Mucosa of descending colon (tissue), 3 donors: ENCODE data around the gene PLCE1. TPM values are rescaled to one million over a fixed set of nuclear protein-coding genes. Genes with fewer than 3 reads are reported as not detected.

Experiments used
- ATAC-seq: fragments of 200-7000 bp; cut with Tn5 transposase; one replicate; pipeline ENCODE4 v1.9.1; 2020; ENCODE audit warnings: mild to moderate bottlenecking, moderate library complexity
- DNase-seq, 3 donors: peaks; one replicate each; pipeline ENCODE4 v3.0.0-alpha.2; 2020
- H3K36me3 ChIP-seq: fragments of 200-600 bp; one replicate; pipeline ENCODE4 v1.8.0; 2021; ENCODE audit warnings: low read depth, mild to moderate bottlenecking
- H3K4me1 ChIP-seq: fragments of 200-600 bp; one replicate; pipeline ENCODE4 v1.8.0; 2021; ENCODE audit warnings: low read depth, mild to moderate bottlenecking
- H3K4me3 ChIP-seq: fragments of 200-600 bp; one replicate; pipeline ENCODE4 v1.8.0; 2021; ENCODE audit warnings: mild to moderate bottlenecking
- H3K9me3 ChIP-seq: fragments of 200-600 bp; one replicate; pipeline ENCODE4 v1.8.0; 2021; ENCODE audit warnings: mild to moderate bottlenecking
- intact Hi-C, 2 donors: fragments of 100-400 bp; cut with DNase I in 1 of 2; cut with micrococcal nuclease in 1 of 2; formaldehyde crosslinking; loops; one replicate each; pipeline versions ENCODE4 v1.11.0 to v1.11.1; 2022; cut with DNase I, micrococcal nuclease
- total RNA-seq, 3 donors: library from RNA; stranded (reverse); fragmentation: NEBNext Ultra II Directional in 2 of 3; extraction: Animal tissue kit (Norgen Biotek cat#: 25700) in 2 of 3; gene quantifications; one replicate each; pipeline versions ENCODE4 v1.2.1 to v1.2.4, GENCODE V29; 2021 to 2023
- TF ChIP-seq, protein P1 (sequence below): fragments of 200-600 bp; IDR thresholded peaks from one replicate; pipeline ENCODE4 v1.8.0; 2022; ENCODE audit warnings: antibody characterized with exemption, mild to moderate bottlenecking
- donor health status: DM: no; HTN: no; CAD: no; lungs with moderate emphysema.
- donor health status: DM: no; HTN: no; CAD: no.
- donor health status: DM: no; HTN: yes; CAD: no.

Gene PLCE1
- total RNA-seq, 3 donors from 2014 or later: 36.1 to 68.9 (median 39.3) TPM

DNA sequence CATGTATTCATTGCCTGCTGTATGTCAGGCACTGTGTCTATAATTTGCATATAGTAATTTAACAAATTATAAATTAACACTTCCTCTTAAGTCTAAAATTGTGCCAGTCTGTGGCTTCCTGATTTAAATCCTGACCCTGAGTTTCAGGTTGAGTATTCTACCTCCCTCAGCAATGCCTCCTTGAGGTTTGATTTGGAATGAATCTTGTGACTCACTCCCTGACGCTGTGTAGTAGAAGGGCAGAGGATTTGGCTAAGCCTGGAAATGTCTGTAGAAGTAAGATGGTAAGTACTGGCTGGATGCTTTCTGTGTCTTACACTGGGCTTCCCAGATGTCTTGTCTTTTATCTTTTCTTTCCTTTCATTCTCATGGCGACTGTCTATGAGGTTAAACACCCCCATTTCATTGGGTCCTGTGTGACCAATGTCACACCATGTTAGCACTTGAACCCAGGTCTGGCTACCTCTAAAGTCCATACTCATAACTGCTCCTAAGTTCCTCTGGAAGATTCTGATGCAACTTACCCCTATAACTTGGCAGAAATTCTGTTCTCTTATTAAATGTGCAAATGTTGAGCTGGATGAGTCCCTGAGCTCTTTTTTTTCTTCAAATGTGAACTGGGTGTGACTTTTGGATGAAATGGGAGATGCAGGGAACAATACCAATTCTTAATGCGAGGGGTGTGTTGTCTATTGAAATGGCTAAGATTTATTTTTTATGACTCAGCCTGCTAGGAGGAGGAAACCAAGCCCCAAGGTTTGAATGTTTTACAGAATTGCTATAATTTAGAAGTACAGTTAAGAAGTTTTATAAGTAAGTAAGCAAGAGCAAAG, 48.5 kb downstream of the PLCE1 start:
- Histone ChIP-seq H3K9me3 (no peaks in the 10 kb centered on the region), H3K4me3 (no peak overlapping the region), H3K4me1 (peaks cover 17% of the 10 kb centered on the region), H3K36me3 (no peaks in the 10 kb centered on the region)
- intact Hi-C loops: no loop called here
- peak in 1 of 3 donors; percentile 38 for DNase-seq
- TF ChIP-seq, protein P1, sequence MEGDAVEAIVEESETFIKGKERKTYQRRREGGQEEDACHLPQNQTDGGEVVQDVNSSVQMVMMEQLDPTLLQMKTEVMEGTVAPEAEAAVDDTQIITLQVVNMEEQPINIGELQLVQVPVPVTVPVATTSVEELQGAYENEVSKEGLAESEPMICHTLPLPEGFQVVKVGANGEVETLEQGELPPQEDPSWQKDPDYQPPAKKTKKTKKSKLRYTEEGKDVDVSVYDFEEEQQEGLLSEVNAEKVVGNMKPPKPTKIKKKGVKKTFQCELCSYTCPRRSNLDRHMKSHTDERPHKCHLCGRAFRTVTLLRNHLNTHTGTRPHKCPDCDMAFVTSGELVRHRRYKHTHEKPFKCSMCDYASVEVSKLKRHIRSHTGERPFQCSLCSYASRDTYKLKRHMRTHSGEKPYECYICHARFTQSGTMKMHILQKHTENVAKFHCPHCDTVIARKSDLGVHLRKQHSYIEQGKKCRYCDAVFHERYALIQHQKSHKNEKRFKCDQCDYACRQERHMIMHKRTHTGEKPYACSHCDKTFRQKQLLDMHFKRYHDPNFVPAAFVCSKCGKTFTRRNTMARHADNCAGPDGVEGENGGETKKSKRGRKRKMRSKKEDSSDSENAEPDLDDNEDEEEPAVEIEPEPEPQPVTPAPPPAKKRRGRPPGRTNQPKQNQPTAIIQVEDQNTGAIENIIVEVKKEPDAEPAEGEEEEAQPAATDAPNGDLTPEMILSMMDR: peak; percentile 7
- peak; percentile 86 for ATAC-seq

DNA sequence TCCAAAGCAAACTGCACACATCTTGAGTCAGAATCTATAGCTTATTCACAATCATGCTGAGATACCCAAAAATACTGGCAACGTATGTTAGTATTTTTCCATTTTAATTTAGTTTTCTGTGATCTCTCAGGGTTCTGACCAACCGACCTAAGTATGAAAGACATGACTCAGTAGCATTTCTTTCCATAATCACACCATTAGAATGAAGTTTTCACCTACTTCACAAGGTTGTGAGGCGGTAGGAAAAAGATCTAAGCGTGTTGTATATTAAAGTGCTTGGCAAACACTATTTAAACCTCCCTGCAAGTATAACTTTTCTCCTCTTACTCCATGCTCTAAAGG, 49.1 kb downstream of the PLCE1 start:
- TF ChIP-seq, protein P1: no peak
- ATAC-seq: peak; percentile 45
- no peaks in the 10 kb centered on the region for H3K36me3 ChIP-seq
- no peak for DNase-seq
- H3K4me3 ChIP-seq: no peak overlapping the region
- intact Hi-C loops: no loop called here
- H3K9me3 ChIP-seq: no peaks in the 10 kb centered on the region
- peaks cover 17% of the 10 kb centered on the region for H3K4me1 ChIP-seq

Other genes with a start within 250 kb of the PLCE1 start
- gene LGI1, start 236.0 kb upstream of the PLCE1 start, total RNA-seq: 1 to 10 TPM in 2 of 3 donors, under 1 TPM in 1; 0.69 to 6.3 (median 1.3) TPM
- 10 to 100 TPM; 15.2 to 35.1 (median 17.3) TPM for gene SLC35G1, start 100.0 kb upstream of the PLCE1 start, total RNA-seq